ENCODE measurements around the gene LDLRAD2. TPM values are rescaled to one million over a fixed set of nuclear protein-coding genes. Genes with fewer than 3 reads are reported as not detected.

Gene LDLRAD2
- total RNA-seq, 1 donor from 2014 or later = 0.17 TPM

DNA sequence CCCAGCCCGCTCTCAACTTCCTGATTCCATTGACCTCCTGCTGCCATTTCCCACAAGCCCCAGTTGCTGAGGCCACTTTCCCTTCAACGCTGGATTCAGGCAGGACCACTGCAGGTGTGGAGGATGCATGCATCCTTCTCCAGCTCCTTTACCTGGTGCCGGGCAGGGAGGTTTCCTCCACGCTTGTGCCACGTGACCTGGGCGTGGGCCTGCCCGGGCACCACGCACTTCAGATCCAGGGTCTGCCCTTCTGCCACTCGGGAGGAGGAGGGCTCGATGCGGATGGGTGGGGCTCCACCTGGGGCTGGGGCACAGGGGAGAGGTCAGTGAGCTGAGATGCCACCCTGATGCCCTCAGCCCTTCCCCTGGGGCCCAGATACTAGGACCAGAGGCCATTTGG is 31.9 kb downstream of the LDLRAD2 start:
- DNase-seq = no peak

DNA sequence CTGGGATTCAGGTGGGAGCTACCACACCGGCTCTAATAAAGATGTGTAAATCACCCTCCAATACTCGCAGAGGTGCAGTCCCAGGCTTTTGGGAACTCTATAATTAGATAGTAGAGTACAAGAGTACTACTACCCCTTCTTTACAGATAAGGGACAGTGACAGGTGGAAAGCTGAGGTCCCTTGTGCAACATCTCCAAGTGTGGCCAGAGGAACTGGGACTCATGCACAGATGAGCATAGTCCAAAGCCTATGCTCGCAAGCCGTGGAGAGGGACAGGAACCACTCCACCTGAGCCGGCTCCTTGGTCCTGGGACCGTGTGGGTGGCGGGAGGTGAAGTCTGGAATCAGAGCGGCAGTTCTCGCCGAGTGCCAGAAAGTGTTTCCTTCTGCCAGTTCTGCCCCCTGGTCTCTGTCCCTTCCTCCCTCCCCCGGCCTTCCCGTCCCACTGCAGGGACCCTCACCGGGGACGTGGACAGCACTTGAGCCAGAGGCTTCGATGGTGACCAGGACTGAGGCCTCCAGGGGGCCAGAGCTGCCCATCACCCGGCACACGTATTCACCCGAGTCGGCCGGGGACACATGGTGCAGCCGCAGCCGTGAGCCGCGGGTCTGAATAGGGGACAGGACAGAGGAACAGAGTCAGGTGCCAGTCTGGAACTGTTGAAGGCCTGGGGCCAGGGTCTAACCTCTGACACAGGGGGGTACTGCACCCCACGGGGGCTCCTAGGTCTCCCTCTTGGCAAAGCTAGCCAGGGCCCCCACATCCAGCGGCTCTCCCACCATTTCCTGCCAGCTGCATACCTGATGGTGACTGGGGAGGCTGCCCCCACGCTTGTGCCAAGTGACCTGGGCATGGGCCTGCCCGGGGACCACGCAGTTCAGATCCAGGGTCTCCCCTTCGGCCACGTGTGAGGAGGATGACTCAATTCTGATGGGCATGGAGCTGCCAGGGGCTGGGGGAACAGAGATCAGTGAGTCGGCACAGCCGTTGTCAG is 33.9 kb downstream of the LDLRAD2 start:
- DNase-seq = no peak

DNA sequence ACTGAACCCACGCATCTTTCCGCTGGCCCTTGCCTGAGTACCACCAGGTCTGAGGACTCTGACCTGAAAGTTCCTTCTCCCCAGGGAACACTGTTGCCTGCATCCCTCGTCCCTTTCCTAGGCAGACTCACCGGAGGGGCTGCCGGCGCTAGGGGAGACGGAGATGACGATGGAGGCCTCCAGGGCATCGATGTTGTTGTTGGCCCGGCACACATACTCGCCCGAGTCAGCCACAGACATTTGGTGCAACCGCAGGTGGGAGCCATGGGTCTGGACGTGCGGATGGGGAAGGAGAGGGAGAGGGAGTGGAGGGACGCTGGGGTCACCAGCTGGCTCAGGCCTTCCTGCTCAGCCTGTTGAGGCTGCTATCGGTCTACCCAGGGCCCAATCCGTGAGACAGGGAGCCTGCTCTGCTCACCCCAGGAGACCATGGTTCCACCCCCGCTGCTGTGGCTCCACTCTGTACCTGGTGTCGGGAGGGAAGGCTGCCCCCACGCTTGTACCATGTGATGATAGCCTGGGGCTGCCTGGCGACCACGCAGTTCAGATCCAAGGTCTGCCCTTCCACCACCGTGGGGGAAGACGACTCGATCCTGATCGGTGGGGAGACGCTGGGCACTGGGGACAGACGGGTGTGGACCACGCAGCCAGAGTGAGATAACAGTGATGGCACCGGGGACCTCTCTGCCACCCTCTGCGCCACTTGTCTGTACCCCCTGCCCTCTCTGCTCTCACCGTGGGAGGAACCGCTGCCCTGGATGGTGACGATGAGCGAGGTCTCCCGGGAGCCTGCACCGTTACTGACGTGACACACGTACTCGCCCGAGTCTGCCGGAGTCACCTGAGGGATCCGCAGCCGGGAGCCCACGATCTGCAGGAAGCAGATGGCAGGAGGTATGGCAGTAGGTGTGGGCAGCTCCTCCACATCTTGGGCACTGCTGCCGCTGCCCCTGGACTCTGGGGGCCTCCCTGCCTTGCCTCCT is 35.4 kb downstream of the LDLRAD2 start:
- no peak for DNase-seq

DNA sequence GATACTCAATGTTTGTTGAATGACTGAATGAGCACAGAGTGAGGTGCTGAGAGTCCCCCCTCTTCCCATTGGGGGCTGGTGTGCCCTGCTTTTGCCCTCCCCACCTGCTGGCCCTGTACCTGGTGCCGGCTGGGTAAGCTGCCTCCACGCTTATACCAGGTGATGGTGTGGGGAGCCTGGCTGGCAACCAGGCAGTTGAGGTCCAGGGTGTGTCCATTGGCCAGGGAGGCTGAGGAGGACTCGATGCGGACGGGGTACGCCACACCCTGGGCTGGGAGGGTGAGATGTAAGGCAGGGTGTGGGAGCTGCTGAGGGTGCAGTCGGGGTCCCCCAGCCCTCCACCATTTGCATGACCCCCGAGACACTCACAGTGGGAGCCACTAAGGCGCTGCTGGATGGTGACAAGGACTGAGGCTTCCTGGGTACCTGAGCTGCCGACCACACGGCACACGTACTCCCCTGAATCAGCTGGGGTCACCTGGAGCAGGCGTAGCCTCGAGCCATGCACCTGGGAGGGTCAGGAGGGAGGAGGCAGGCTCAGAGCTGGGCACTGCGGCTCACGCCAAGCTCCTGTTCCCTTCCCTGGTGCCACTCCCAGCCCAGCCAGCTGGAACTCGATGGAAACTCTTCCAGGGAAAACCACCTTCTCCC is 36.6 kb downstream of the LDLRAD2 start:
- no peak for DNase-seq

DNA sequence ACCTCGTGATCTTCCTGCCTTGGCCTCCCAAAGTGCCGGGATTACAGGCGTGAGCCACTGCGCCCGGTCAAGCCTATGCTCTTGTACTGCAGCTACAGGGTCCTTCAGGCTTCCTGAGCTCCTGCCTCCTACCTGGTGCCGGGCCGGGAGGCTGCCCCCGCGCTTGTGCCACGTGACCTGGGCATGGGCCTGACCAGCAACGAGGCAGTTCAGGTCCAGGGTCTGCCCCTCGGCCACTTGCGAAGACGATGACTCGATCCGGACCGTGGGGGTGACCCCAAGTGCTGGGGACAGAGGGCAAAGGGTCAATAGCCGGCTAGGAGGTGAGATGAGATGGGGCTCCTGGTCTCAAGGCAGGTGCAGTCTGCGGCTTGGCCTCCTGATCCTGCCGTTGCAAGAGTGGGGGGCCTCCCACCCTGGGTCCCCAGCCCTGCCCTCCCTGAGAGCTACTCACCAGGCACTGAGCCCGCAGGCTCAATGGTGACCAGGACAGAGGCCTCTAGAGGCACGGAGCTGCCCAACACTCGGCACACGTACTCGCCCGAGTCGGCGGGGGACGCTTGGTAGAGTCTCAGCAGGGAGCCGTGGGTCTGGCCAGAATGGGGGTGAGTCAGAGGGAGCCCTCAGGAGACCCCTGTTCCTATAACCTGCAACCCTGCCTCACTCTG is 38.0 kb downstream of the LDLRAD2 start:
- no peak for DNase-seq

DNA sequence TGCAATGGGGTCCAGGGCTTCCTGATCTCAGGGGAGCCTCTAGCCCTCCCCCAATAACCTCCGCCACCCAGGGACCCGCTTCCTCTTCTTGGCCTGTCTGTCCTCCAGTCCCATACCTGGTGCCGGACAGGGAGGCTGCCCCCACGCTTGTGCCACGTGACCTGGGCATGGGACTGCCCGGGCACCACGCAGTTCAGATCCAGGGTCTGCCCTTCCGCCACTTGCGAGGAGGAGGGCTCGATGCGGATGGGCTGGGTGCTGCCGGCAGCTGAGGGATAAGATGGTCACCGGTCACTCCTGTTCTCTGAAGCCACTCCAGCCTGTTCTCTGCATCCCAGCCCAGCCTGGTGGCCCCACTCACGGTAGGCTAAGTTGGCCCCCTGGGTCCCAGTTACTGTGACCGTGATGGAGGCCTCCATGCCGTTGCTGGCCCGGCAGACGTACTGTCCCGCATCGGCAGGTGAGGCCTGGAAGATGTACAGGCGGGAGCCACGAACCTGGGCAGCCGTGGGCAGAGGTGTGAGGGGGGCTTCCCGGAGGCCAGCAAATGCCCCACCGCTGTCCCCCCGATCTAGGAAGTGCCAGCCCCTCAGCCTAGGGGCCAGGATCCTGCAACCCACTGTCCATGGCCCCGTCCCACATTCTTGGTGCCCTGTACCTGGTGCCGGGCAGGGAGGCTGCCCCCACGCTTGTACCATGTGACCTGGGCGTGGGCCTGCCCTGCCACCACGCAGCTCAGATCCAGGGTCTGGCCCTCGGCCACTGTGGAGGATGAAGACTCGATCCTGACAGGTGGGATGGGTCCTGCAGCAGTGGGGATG is 39.6 kb downstream of the LDLRAD2 start:
- no peak for DNase-seq

DNA sequence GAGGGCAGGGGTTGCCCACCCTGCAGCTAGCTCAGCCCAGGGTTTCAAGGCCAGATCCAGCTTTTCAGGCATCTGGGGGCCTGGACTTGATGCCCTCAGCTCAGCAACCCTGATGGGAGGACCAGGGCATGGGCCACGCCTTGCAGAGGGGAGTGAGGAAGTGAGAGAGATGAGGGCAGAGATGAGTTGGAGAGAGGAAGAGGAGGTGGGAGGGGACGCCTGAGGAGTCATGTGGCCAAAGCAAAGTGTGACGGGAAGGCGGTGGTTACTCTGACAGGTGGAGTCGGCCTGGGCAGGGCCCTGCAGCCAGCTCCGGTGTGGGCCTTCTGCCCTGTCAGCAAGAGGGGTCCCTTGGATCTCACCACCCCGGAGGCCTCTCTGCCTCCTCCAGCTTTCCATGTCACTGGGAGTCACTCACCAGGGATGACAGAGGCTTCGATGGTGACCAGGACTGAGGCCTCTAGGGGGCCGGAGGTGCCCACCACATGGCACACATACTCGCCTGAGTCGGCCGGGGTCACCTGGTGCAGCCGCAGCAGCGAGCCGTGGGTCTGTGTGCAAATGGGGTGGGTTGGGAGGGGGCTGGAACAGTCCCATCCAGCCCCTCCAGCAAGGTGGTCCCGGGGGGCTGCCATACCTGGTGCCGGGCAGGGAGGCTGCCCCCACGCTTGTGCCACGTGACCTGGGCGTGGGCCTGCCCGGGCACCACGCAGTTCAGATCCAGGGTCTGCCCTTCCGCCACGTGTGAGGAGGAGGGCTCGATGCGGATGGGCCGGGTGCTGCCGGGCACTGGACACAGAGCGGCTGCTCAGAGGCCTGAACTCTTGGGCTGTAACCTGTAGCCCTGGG is 40.4 kb downstream of the LDLRAD2 start:
- DNase-seq = no peak

DNA sequence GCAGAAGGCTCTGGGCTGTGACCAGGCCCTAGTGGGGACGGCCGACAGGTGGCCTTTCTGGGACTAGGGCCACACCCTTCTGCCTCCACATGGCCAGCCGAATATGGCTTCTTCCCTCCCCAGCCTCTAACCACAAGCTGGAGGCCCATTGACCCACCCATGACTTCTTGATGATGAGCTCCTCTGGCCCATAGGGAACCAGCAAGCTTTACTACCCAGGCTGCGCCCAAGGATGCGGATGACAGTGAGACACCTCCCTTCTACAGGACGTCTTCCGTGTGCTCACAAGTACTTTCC is 41.0 kb downstream of the LDLRAD2 start:
- no peak for DNase-seq

DNA sequence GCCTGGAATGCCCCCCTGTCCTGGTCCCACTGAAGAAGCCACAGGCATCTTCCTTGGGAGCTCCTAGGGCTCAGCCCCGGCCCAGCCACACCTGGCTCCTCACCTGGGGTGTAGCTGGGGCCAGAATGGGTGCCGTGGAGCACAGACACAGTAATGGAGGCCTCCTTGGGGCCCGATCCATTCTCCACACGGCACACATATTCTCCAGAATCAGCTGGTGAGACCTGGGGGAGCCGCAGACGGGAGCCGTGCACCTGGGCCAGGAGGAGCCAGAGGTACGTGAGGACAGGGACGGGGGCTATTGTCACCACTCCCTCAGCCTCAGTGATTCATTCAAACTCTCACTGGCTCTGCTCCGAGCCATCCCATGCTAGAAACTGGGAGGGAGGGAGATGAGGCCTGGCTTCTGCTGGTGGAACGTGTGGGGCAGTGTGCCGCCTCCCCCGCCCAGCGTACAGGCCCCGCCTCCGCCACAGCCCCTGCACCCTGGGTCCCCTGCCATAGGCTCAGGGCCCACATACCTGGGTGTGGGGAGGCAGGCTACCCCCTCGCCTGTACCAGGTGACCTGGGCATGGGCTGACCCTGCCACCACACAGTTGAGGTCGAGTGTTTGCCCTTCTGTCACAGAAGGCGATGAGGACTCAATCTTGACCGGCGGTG is 42.2 kb downstream of the LDLRAD2 start:
- no peak for DNase-seq

DNA sequence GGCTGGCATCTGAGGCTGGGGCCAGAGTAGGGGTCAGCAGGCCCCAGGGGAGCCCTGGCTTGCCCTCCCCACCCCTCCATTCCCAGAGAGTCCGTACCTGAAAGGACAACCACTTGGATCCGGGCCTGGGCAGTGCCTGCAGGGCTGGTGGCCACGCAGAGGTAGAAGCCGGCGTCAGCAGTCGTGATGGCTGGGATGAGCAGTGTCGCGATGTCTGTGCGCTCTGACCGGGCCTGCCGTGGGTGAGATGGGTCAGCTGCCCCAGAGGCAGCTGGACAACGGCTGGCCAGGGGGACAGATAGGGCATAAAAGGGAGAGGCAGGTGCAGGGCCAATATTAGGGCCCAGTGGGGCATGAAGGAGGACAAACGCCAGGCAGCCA is 42.7 kb downstream of the LDLRAD2 start:
- DNase-seq = no peak

DNA sequence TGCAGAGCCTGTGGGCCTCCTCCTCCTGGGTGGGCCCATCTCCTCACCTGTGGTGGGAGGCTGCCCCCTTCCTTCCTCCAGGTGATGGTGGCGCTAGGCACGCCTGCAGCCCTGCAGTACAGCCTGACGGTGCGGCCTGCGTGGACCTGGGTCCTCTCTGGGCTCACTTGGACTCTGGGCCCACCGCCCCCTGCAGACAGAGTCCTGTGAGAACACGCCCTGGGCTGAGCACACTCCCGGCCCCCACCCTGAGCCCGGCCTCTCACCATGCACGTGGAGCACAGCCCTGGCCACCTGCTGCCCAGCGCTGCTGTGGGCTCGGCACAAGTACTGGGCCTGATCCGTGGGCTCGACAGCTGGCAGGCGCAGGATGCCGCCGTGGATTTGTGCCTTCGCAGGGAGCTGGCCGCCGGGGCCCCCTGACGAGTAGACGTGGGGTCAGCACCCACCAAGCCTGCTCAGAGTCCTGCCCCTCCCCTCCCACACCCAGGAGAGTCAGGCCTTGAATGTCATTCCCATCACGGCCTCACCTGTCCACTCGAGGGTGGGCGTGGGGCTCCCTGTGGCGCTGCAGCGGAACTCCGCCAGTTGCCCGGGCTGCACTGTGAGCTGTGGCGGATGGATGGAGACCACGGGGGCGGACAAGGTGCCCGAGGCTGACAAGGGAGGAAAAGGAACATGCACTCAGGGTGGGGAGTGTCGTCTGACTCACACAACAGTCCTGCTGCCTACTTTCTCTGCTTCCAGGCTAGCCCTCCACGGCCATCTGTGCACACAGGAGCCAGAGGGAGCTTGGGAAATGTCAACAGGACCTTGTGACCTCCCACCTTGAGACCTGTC is 43.4 kb downstream of the LDLRAD2 start:
- DNase-seq = no peak

DNA sequence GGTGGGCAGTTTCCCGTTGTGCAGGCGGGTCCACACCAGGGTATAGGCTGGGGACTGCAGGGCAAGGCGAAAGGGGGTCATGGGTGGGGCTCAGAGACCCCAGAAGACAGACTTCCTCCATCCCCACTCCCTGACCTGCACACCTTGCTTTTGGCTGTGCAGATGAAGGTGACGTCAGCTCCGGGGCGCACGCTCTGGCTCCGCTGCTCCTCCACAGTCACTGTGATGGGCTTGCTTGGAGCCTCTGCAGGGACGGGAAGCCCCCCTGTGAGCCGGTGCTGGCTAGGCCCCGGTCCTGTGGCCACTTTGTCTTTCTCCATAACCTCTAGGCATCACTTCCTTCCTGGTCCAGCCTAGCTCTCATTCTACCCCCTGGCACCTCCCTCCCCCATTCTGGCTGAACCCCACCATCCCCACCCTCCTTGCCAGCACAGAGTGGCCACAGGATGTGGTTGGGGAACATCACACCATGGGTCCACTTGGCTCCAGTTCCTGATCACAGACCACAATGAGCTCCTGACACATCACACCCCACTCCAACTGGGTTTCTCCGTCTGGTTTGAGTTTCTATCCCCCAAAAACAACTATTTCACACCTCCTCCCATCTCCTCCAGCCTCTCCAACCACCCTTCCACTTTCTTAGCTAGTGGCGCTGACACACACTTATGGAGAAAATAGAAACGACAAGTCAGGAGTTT is 45.2 kb downstream of the LDLRAD2 start:
- DNase-seq = no peak

DNA sequence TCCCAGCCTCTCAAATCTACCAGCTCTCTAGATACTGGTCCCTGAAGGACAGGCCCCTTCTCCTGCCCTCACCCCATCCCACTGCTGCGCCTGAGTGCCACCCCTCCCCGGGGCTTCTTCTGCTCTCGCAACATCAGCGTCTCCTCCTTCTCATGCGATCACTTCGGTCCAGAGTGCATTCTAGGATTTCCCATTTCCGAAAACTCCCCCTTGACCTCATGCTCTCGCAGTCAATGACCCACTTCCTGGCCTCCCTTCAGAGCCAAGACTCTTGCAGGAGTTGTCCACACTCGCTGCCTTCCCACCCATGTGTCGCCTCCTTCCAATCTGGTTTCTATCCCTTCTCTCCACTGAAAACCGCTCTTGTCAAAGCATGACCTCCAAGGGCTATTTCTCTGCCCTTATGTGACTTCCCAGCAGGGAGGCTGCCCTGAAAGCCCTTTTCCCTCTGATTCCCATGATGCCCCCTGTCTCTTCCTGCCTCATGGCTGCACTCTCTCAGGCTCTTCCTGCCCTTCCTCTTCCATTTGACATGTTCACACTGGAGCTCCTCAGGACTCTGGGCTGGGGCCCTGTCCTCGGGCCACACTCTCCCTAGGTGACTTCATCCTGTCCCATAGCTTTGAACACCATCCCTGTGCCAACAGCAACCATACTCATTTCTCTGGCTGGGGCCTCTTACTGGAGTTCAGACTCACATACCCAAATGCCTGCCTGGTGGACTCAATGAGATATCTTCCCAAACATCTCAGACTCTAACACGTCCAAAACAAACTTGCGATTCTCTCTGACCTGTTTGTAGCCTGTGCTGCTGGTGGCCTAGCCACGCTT is 46.0 kb downstream of the LDLRAD2 start:
- peak; percentile 41 for DNase-seq

DNA sequence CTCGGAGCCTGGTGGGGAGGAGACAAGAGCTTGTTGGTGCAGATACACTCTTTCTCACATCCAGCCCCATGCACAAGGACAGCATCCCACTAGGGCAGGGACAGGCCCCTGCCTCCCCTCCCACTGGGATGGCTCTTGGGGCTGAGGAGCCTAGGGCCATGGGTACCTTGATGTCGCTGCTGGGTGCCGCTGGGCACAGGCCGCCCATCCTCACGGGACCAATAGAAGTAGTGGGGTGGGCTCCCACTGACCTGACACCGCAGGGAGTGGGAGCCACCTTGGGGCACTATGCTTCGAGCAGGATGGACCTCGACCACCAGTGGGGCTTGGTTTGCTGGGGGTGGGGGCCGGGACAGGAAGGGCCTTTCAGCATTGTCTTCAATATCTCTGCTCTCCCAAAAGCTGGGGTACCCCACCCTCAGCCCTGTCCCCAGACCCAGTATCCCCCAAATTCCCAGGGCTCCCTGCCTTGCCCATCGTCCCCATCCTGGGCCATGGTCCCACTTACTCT is 47.7 kb downstream of the LDLRAD2 start:
- no peak for DNase-seq

DNA sequence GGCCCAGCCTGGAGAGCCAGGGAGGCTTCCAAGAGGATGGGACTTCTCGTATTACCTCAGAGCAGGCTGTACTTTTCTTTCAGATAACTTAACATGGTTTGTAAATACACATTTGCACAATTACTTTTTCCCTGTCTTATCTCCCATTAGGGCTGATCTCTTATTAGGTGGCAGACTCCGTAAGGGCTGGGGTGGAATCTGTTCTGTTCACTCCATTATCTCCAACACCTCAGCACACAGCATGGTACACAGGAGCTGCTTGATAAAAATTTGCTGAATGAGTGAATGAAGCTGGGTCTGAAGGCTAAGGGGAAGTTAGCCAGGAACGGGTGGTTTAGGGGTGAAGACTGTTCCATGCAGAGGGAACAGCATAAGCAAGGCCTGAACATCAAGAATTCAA is 48.9 kb downstream of the LDLRAD2 start:
- DNase-seq = no peak

DNA sequence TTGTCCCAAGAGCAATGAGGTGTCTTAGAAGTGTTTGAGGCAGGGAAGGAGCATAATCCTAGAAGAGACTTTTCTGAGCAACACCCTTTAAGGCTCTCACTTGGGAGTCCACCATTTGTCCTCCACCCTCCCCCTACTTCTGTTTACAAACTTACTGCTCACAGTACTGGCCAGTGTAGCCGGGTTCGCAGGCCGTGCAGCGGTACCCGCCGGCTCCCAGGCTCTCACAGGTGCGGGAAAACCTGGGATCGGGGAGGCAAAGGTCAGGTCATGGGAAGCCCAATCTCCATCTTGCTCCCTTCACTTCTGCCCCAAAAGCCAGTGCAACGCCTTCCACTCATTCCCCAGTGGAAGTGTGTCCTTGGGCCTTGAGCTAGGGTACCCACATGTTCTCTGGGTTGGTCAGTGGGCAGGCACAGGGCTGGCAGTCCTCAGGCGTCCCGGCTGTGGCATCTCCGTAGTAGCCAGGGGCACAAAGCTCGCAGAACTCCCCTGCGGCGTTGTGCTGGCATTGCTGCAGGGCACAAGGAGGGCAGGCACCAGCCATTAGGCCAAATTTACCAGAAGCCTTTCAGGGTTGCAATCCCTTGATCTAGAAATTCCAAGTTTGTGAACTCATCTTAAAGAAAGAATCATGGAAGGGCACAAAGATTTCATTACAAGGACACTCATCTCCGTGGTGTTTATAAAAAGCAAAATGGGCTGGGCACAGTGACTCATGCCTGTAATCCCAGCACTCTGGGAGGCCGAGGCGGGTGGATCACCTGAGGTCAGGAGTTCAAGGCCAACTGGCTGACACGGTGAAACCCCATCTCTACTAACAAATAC is 49.8 kb downstream of the LDLRAD2 start:
- DNase-seq = no peak
